GM23338 (cell line): ENCODE results near the gene DNAH17.

Source experiments
- CREB1 ChIP-seq: fragments of 250-450 bp; sonication (Bioruptor Pico); IDR thresholded peaks from 2 replicates; pipeline ENCODE4 v1.5.0; 2020; ENCODE audit warnings: low read depth, mild to moderate bottlenecking, moderate library complexity
- EZH2 ChIP-seq: fragments of 200-600 bp; sonication (generic); IDR thresholded peaks from one replicate; pipeline ENCODE4 v1.8.0; 2017; ENCODE audit warnings: antibody characterized with exemption, mild to moderate bottlenecking, low read depth; ENCODE audit not compliant: unreplicated experiment
- EZH2phosphoT487 ChIP-seq: fragments of 200-600 bp; sonication (generic); IDR thresholded peaks from one replicate; pipeline ENCODE4 v1.8.1; 2018; ENCODE audit warnings: antibody characterized with exemption; ENCODE audit not compliant: unreplicated experiment
- JUNB ChIP-seq: IDR thresholded peaks from one replicate; pipeline ENCODE4 v1.6.1; 2016; ENCODE audit warnings: antibody characterized with exemption; ENCODE audit not compliant: unreplicated experiment
- NANOG ChIP-seq: IDR thresholded peaks from 2 replicates; pipeline ENCODE4 v1.6.1; 2016; ENCODE audit warnings: antibody characterized with exemption, borderline replicate concordance
- POLR2AphosphoS5 ChIP-seq: IDR thresholded peaks from 2 replicates; pipeline ENCODE4 v1.6.1; 2016; ENCODE audit warnings: antibody characterized with exemption, low read depth
- STAT1 ChIP-seq: IDR thresholded peaks from one replicate; pipeline ENCODE4 v1.6.1; 2016; ENCODE audit warnings: antibody characterized with exemption; ENCODE audit not compliant: unreplicated experiment
- ZNF331 ChIP-seq: fragments of 250-450 bp; sonication (Bioruptor Pico); IDR thresholded peaks from 2 replicates; pipeline ENCODE4 v1.5.0; 2020; ENCODE audit warnings: low read depth, mild to moderate bottlenecking, moderate library complexity
- TF ChIP-seq, protein P1 (sequence below), 2 experiments: fragments of 200-600 bp in 1 of 2; sonication (generic) in 1 of 2; conservative IDR thresholded peaks; 2 replicates each; pipeline versions ENCODE4 v1.5.1 to v1.6.1; 2016 to 2017; ENCODE audit warnings: antibody characterized with exemption in 2 of 2, low read depth in 2 of 2, mild to moderate bottlenecking in 2 of 2, moderate library complexity in 1 of 2
- TF ChIP-seq, protein P2 (sequence below): fragments of 250-450 bp; sonication (Bioruptor Pico); IDR thresholded peaks from 2 replicates; pipeline ENCODE4 v1.5.0; 2020; ENCODE audit warnings: mild to moderate bottlenecking, moderate library complexity
- TF ChIP-seq, protein P3 (sequence below): IDR thresholded peaks from one replicate; pipeline ENCODE4 v1.6.1; 2018; ENCODE audit warnings: antibody characterized with exemption; ENCODE audit not compliant: unreplicated experiment
- TF ChIP-seq, protein P4 (sequence below): IDR thresholded peaks from 2 replicates; pipeline ENCODE4 v1.6.1; 2016; ENCODE audit warnings: antibody characterized with exemption

DNA sequence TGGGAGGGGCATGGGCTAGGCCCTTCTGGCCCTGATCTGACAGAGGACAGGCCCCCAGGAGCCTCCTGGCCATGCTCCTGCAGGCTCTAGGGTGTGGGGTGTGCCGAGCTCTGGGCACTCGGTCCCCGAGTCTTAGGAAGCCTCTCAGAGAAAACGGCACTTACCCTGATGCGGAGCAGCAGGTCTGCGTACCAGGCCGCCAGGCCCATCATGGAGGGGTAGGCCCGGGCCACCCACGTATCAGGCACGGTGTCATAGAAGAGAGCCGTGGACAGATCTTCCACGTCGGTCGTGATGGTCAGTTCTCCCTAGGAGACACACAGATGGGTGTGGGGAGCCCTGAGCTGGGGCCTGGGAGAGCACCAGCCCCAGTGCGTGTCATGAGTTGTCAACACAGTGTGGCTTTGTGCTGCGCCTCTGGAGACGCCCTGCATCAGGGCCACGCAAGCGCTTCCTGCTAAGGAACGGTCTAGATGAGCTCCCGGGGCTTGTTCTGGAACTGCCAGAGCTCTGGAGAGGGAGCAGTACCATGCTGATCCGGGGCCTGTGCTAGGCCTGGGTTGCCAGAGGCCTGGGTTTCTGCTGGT lies 150.8 kb downstream of the DNAH17 start:
- TF ChIP-seq, protein P1, sequence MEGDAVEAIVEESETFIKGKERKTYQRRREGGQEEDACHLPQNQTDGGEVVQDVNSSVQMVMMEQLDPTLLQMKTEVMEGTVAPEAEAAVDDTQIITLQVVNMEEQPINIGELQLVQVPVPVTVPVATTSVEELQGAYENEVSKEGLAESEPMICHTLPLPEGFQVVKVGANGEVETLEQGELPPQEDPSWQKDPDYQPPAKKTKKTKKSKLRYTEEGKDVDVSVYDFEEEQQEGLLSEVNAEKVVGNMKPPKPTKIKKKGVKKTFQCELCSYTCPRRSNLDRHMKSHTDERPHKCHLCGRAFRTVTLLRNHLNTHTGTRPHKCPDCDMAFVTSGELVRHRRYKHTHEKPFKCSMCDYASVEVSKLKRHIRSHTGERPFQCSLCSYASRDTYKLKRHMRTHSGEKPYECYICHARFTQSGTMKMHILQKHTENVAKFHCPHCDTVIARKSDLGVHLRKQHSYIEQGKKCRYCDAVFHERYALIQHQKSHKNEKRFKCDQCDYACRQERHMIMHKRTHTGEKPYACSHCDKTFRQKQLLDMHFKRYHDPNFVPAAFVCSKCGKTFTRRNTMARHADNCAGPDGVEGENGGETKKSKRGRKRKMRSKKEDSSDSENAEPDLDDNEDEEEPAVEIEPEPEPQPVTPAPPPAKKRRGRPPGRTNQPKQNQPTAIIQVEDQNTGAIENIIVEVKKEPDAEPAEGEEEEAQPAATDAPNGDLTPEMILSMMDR (conservative IDR thresholded peaks at IDR 0.05; ENCODE audit: low read depth in 2 of 2), result no peak
- TF ChIP-seq EZH2 (no peak), NANOG (no peak), POLR2AphosphoS5 (no peak), EZH2phosphoT487 (no peak), JUNB (no peak), ZNF331 (no peak), STAT1 (no peak), CREB1 (CRISPR knock-in tag) (no peak)
- TF ChIP-seq, protein P2, sequence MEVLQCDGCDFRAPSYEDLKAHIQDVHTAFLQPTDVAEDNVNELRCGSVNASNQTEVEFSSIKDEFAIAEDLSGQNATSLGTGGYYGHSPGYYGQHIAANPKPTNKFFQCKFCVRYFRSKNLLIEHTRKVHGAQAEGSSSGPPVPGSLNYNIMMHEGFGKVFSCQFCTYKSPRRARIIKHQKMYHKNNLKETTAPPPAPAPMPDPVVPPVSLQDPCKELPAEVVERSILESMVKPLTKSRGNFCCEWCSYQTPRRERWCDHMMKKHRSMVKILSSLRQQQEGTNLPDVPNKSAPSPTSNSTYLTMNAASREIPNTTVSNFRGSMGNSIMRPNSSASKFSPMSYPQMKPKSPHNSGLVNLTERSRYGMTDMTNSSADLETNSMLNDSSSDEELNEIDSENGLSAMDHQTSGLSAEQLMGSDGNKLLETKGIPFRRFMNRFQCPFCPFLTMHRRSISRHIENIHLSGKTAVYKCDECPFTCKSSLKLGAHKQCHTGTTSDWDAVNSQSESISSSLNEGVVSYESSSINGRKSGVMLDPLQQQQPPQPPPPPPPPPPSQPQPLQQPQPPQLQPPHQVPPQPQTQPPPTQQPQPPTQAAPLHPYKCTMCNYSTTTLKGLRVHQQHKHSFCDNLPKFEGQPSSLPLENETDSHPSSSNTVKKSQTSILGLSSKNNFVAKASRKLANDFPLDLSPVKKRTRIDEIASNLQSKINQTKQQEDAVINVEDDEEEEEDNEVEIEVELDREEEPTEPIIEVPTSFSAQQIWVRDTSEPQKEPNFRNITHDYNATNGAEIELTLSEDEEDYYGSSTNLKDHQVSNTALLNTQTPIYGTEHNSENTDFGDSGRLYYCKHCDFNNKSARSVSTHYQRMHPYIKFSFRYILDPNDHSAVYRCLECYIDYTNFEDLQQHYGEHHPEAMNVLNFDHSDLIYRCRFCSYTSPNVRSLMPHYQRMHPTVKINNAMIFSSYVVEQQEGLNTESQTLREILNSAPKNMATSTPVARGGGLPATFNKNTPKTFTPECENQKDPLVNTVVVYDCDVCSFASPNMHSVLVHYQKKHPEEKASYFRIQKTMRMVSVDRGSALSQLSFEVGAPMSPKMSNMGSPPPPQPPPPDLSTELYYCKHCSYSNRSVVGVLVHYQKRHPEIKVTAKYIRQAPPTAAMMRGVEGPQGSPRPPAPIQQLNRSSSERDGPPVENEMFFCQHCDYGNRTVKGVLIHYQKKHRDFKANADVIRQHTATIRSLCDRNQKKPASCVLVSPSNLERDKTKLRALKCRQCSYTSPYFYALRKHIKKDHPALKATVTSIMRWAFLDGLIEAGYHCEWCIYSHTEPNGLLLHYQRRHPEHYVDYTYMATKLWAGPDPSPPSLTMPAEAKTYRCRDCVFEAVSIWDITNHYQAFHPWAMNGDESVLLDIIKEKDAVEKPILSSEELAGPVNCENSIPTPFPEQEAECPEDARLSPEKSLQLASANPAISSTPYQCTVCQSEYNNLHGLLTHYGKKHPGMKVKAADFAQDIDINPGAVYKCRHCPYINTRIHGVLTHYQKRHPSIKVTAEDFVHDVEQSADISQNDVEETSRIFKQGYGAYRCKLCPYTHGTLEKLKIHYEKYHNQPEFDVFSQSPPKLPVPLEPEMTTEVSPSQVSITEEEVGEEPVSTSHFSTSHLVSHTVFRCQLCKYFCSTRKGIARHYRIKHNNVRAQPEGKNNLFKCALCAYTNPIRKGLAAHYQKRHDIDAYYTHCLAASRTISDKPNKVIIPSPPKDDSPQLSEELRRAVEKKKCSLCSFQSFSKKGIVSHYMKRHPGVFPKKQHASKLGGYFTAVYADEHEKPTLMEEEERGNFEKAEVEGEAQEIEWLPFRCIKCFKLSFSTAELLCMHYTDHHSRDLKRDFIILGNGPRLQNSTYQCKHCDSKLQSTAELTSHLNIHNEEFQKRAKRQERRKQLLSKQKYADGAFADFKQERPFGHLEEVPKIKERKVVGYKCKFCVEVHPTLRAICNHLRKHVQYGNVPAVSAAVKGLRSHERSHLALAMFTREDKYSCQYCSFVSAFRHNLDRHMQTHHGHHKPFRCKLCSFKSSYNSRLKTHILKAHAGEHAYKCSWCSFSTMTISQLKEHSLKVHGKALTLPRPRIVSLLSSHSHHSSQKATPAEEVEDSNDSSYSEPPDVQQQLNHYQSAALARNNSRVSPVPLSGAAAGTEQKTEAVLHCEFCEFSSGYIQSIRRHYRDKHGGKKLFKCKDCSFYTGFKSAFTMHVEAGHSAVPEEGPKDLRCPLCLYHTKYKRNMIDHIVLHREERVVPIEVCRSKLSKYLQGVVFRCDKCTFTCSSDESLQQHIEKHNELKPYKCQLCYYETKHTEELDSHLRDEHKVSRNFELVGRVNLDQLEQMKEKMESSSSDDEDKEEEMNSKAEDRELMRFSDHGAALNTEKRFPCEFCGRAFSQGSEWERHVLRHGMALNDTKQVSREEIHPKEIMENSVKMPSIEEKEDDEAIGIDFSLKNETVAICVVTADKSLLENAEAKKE (CRISPR knock-in tag), result no peak
- TF ChIP-seq, protein P3, sequence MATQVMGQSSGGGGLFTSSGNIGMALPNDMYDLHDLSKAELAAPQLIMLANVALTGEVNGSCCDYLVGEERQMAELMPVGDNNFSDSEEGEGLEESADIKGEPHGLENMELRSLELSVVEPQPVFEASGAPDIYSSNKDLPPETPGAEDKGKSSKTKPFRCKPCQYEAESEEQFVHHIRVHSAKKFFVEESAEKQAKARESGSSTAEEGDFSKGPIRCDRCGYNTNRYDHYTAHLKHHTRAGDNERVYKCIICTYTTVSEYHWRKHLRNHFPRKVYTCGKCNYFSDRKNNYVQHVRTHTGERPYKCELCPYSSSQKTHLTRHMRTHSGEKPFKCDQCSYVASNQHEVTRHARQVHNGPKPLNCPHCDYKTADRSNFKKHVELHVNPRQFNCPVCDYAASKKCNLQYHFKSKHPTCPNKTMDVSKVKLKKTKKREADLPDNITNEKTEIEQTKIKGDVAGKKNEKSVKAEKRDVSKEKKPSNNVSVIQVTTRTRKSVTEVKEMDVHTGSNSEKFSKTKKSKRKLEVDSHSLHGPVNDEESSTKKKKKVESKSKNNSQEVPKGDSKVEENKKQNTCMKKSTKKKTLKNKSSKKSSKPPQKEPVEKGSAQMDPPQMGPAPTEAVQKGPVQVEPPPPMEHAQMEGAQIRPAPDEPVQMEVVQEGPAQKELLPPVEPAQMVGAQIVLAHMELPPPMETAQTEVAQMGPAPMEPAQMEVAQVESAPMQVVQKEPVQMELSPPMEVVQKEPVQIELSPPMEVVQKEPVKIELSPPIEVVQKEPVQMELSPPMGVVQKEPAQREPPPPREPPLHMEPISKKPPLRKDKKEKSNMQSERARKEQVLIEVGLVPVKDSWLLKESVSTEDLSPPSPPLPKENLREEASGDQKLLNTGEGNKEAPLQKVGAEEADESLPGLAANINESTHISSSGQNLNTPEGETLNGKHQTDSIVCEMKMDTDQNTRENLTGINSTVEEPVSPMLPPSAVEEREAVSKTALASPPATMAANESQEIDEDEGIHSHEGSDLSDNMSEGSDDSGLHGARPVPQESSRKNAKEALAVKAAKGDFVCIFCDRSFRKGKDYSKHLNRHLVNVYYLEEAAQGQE, result no peak
- TF ChIP-seq, protein P4, sequence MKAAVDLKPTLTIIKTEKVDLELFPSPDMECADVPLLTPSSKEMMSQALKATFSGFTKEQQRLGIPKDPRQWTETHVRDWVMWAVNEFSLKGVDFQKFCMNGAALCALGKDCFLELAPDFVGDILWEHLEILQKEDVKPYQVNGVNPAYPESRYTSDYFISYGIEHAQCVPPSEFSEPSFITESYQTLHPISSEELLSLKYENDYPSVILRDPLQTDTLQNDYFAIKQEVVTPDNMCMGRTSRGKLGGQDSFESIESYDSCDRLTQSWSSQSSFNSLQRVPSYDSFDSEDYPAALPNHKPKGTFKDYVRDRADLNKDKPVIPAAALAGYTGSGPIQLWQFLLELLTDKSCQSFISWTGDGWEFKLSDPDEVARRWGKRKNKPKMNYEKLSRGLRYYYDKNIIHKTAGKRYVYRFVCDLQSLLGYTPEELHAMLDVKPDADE, result no peak
